GM12891 (cell line): ENCODE data around the gene CCDC50.

Experiments
- DNase-seq: peaks from one replicate; pipeline ENCODE4 v3.0.0; 2011; ENCODE audit warnings: low spot score; ENCODE audit not compliant: insufficient read length
- FAIRE-seq: peaks from 2 replicates; lab custom pipeline; 2011; peaks lifted over from hg19 to GRCh38; lab: Jason Lieb, UNC
- PAX5 ChIP-seq: IDR thresholded peaks from 2 replicates; pipeline ENCODE4 v1.6.1; 2011; ENCODE audit warnings: low read length, moderate library complexity, mild to moderate bottlenecking; ENCODE audit not compliant: insufficient read depth, severe bottlenecking
- POLR2A ChIP-seq: IDR thresholded peaks from 2 replicates; pipeline ENCODE4 v1.6.1; 2011; ENCODE audit warnings: low read depth, low read length, control low read depth
- POLR2AphosphoS5 ChIP-seq: IDR thresholded peaks from 2 replicates; pipeline ENCODE4 v1.6.1; 2011; ENCODE audit warnings: low read depth, low read length, control low read depth
- POU2F2 ChIP-seq: IDR thresholded peaks from 2 replicates; pipeline ENCODE4 v1.6.1; 2011; ENCODE audit warnings: low read depth, mild to moderate bottlenecking, control low read depth, low read length, moderate library complexity
- SPI1 ChIP-seq: IDR thresholded peaks from 2 replicates; pipeline ENCODE4 v1.6.1; 2011; ENCODE audit warnings: low read depth, low read length, control low read depth
- TAF1 ChIP-seq: IDR thresholded peaks from 2 replicates; pipeline ENCODE4 v1.6.1; 2011; ENCODE audit warnings: low read depth, low read length, control low read depth

CCDC50 gene

GRCh38 chr3:191401775-191402357 lies 72.7 kb downstream of the CCDC50 start:
- TF ChIP-seq TAF1 (no peak), SPI1 (no peak), POLR2AphosphoS5 (no peak), POLR2A (no peak), POU2F2 (no peak)
- FAIRE-seq (no peak), DNase-seq (no peak)

- no peak for DNase-seq
- FAIRE-seq: no peak
- TF ChIP-seq PAX5: no peak
- TF ChIP-seq POLR2A: no peak
- TF ChIP-seq TAF1: no peak
- TF ChIP-seq POLR2AphosphoS5: no peak
- TF ChIP-seq SPI1: no peak
- no peak for TF ChIP-seq POU2F2
Observed at GRCh38 chr3:191409791-191410359, 80.7 kb downstream of the CCDC50 start.

- TF ChIP-seq TAF1 (no peak), POLR2A (no peak), PAX5 (no peak), POU2F2 (no peak), SPI1 (no peak), POLR2AphosphoS5 (no peak)
- DNase-seq (no peak), FAIRE-seq (no peak)
Observed at GRCh38 chr3:191412759-191413158, 83.6 kb downstream of the CCDC50 start.

GRCh38 chr3:191414286-191414685 lies 85.1 kb downstream of the CCDC50 start:
- no peak for DNase-seq
- TF ChIP-seq PAX5 (no peak), TAF1 (no peak), POLR2A (no peak), POU2F2 (no peak), SPI1 (no peak), POLR2AphosphoS5 (no peak)
- FAIRE-seq: no peak

- no peak for TF ChIP-seq POLR2AphosphoS5
- no peak for TF ChIP-seq TAF1
- no peak for TF ChIP-seq POLR2A
- TF ChIP-seq SPI1: no peak
- no peak for TF ChIP-seq PAX5
- no peak for TF ChIP-seq POU2F2
- DNase-seq (no peak), FAIRE-seq (no peak)
Observed at GRCh38 chr3:191414732-191415131, 85.5 kb downstream of the CCDC50 start.

GRCh38 chr3:191415566-191415965 lies 86.4 kb downstream of the CCDC50 start:
- no peak for FAIRE-seq
- no peak for DNase-seq
- TF ChIP-seq POU2F2 (no peak), POLR2A (no peak), TAF1 (no peak), PAX5 (no peak), SPI1 (no peak), POLR2AphosphoS5 (no peak)

- DNase-seq: no peak
- no peak for FAIRE-seq
- no peak for TF ChIP-seq POU2F2
- TF ChIP-seq POLR2AphosphoS5: no peak
- TF ChIP-seq PAX5: no peak
- no peak for TF ChIP-seq TAF1
- TF ChIP-seq POLR2A: no peak
- TF ChIP-seq SPI1: no peak
Observed at GRCh38 chr3:191417457-191417729, 88.2 kb downstream of the CCDC50 start.

- no peak for TF ChIP-seq PAX5
- TF ChIP-seq TAF1: no peak
- no peak for TF ChIP-seq POU2F2
- TF ChIP-seq SPI1: no peak
- TF ChIP-seq POLR2A: no peak
- TF ChIP-seq POLR2AphosphoS5: no peak
- no peak for FAIRE-seq
- no peak for DNase-seq
Observed at GRCh38 chr3:191420771-191421170, 91.6 kb downstream of the CCDC50 start.

- DNase-seq (no peak), FAIRE-seq (no peak)
- TF ChIP-seq POLR2AphosphoS5: no peak
- no peak for TF ChIP-seq POU2F2
- TF ChIP-seq SPI1: no peak
- TF ChIP-seq POLR2A: no peak
- no peak for TF ChIP-seq TAF1
- TF ChIP-seq PAX5: no peak
Observed at GRCh38 chr3:191424881-191425280, 95.7 kb downstream of the CCDC50 start.

GRCh38 chr3:191425322-191425734 lies 96.1 kb downstream of the CCDC50 start:
- FAIRE-seq (no peak), DNase-seq (no peak)
- TF ChIP-seq POLR2AphosphoS5 (no peak), POU2F2 (no peak), PAX5 (no peak), POLR2A (no peak)

- no peak for DNase-seq
- TF ChIP-seq SPI1: no peak
- no peak for FAIRE-seq
Observed at GRCh38 chr3:191426311-191426710, 97.1 kb downstream of the CCDC50 start.

GRCh38 chr3:191428177-191428576 lies 99.0 kb downstream of the CCDC50 start:
- no peak for TF ChIP-seq SPI1
- no peak for TF ChIP-seq POLR2AphosphoS5
- TF ChIP-seq TAF1: no peak
- TF ChIP-seq PAX5: no peak
- no peak for TF ChIP-seq POLR2A
- TF ChIP-seq POU2F2: no peak
- DNase-seq (no peak), FAIRE-seq (no peak)
